Smooth muscle cell of the brain vasculature (primary cell): ENCODE measurements around the gene SLC39A9.
A peak's percentile ranks its signal among the peaks of the same experiment; 100 is the strongest.

ENCODE experiments used
- DNase-seq: peaks from one replicate; pipeline ENCODE4 v3.0.0-alpha.2; 2012; ENCODE audit warnings: low read depth, low spot score

The SLC39A9 gene

GRCh38 chr14:69424149-69424923 is 25.8 kb downstream of the SLC39A9 start:
- no peak for DNase-seq

GRCh38 chr14:69427596-69427995 is 29.1 kb downstream of the SLC39A9 start:
- DNase-seq: no peak

- no peak for DNase-seq
These were observed 30.0 kb downstream of the SLC39A9 start for GRCh38 chr14:69428289-69428998.

- DNase-seq: no peak
These were observed 31.2 kb downstream of the SLC39A9 start for GRCh38 chr14:69429643-69430042.

GRCh38 chr14:69430306-69430939 is 31.9 kb downstream of the SLC39A9 start:
- no peak for DNase-seq

- DNase-seq: no peak
These were observed 33.9 kb downstream of the SLC39A9 start for GRCh38 chr14:69432364-69432763.

- no peak for DNase-seq
These were observed 41.2 kb downstream of the SLC39A9 start for GRCh38 chr14:69439521-69440270.

GRCh38 chr14:69441948-69442347 is 43.5 kb downstream of the SLC39A9 start:
- no peak for DNase-seq

- no peak for DNase-seq
These were observed 44.9 kb downstream of the SLC39A9 start for GRCh38 chr14:69443296-69443805.

- DNase-seq: no peak
These were observed 50.7 kb downstream of the SLC39A9 start for GRCh38 chr14:69449216-69449615.

- DNase-seq: no peak
These were observed 53.4 kb downstream of the SLC39A9 start for GRCh38 chr14:69451941-69452340.

- DNase-seq: no peak
These were observed 59.9 kb downstream of the SLC39A9 start for GRCh38 chr14:69458350-69458749.

- DNase-seq: no peak
These were observed 60.6 kb downstream of the SLC39A9 start for GRCh38 chr14:69459122-69459521.

GRCh38 chr14:69460093-69460701 is 61.7 kb downstream of the SLC39A9 start:
- peak; percentile 59 for DNase-seq

GRCh38 chr14:69464379-69464778 is 65.9 kb downstream of the SLC39A9 start:
- DNase-seq: no peak

- DNase-seq: peak; percentile 70
These were observed 66.3 kb downstream of the SLC39A9 start for GRCh38 chr14:69464829-69465228.

GRCh38 chr14:69468949-69469348 is 70.5 kb downstream of the SLC39A9 start:
- DNase-seq: no peak

GRCh38 chr14:69471436-69471835 is 72.9 kb downstream of the SLC39A9 start:
- no peak for DNase-seq

- DNase-seq: no peak
These were observed 73.4 kb downstream of the SLC39A9 start for GRCh38 chr14:69471916-69472315.

GRCh38 chr14:69473260-69473659 is 74.8 kb downstream of the SLC39A9 start:
- DNase-seq: no peak

- DNase-seq: no peak
These were observed 75.5 kb downstream of the SLC39A9 start for GRCh38 chr14:69473946-69474345.
